Upper lobe of left lung (tissue), 6 donors: ENCODE measurements around the gene CIAPIN1. TPM values are rescaled to one million over a fixed set of nuclear protein-coding genes. Genes with fewer than 3 reads are reported as not detected.
A peak's percentile ranks its signal among the peaks of the same experiment; 100 is the strongest.

ENCODE experiments used
- ATAC-seq, 2 donors: fragments of 200-7000 bp; cut with Tn5 transposase; one replicate each; pipeline ENCODE4 v1.9.1; 2022; ENCODE audit warnings: mild to moderate bottlenecking in 2 of 2, moderate library complexity in 2 of 2; ENCODE audit not compliant: low FRiP score in 2 of 2
- DNase-seq, 2 donors: peaks; one replicate each; pipeline ENCODE4 v3.0.0-alpha.2; 2019 to 2020
- H3K27ac ChIP-seq, 4 donors: fragments of 200-600 bp; sonication (generic); one replicate each; pipeline ENCODE4 v1.5.1; 2016 to 2019
- H3K27me3 ChIP-seq, 4 donors: fragments of 200-600 bp; sonication (generic); one replicate each; pipeline ENCODE4 v1.5.1; 2017 to 2019
- H3K36me3 ChIP-seq, 4 donors: fragments of 200-600 bp; sonication (generic); one replicate each; pipeline ENCODE4 v1.5.1; 2016 to 2019
- H3K4me1 ChIP-seq, 4 donors: fragments of 200-600 bp; sonication (generic); one replicate each; pipeline ENCODE4 v1.5.1; 2018 to 2019
- H3K4me3 ChIP-seq, 4 donors: fragments of 200-600 bp; sonication (generic); one replicate each; pipeline ENCODE4 v1.5.1; 2017 to 2019; ENCODE audit warnings: mild to moderate bottlenecking in 2 of 4, moderate library complexity in 1 of 4
- H3K9me3 ChIP-seq, 4 donors: fragments of 200-600 bp; sonication (generic); one replicate each; pipeline ENCODE4 v1.5.1; 2018 to 2019
- CTCF ChIP-seq, 6 experiments: fragments of 450-650 bp in 4 of 6; fragments of 200-600 bp in 2 of 6; sonication (generic) in 2 of 6; IDR thresholded peaks; one replicate each; pipeline ENCODE4 v1.5.1; 2016 to 2019; ENCODE audit warnings: antibody characterized with exemption in 6 of 6
- EP300 ChIP-seq, 4 donors: sonication (generic); formaldehyde crosslinking; IDR thresholded peaks; one replicate each; pipeline ENCODE4 v1.5.1; 2017; ENCODE audit warnings: antibody characterized with exemption in 4 of 4, control low read depth in 2 of 4
- POLR2A ChIP-seq, 4 donors: fragments of 450-650 bp; IDR thresholded peaks; one replicate each; pipeline ENCODE4 v1.5.1; 2016 to 2017; ENCODE audit warnings: antibody characterized with exemption in 4 of 4, mild to moderate bottlenecking in 2 of 4
- POLR2AphosphoS5 ChIP-seq, 2 donors: sonication (generic); formaldehyde crosslinking; IDR thresholded peaks; one replicate each; pipeline ENCODE4 v1.5.1; 2017; ENCODE audit warnings: antibody characterized with exemption in 2 of 2
- WGBS, 2 donors: methylation state at CpG; one replicate each; pipeline ENCODE4 v1.1.5; 2017 to 2018; 5-methylcytosine and 5-hydroxymethylcytosine counted together
- total RNA-seq, 6 donors: library from RNA; depleted of rRNA in 4 of 6; stranded (reverse); fragments of >200 nt in 4 of 6; gene quantifications; one replicate each; pipeline versions ENCODE4 v1.1.0 to v1.2.1, GENCODE V29; 2016 to 2021
- donor health status: DM: no; HTN: no; CAD: no; lungs with moderate emphysema.
- donor health status: DM: no; HTN: yes; CAD: no; lungs with severe emphysema.

Gene CIAPIN1
- total RNA-seq, 6 donors from 2014 or later = 21.0 to 44.5 (median 36.5) TPM

- TF ChIP-seq CTCF (IDR thresholded peaks at IDR 0.05) = no peak
- no peak for TF ChIP-seq EP300 (IDR thresholded peaks at IDR 0.05)
- no peak for TF ChIP-seq POLR2AphosphoS5 (IDR thresholded peaks at IDR 0.05)
- no peak for TF ChIP-seq POLR2A (IDR thresholded peaks at IDR 0.05)
- H3K27ac ChIP-seq = no peak overlapping the region
- WGBS, 2 donors = 76 to 82% methylated on average over 7 of the region's 7 CpGs
- ATAC-seq = no peak
- no peaks in the 10 kb centered on the region for H3K9me3 ChIP-seq
- H3K36me3 ChIP-seq = no peaks in the 10 kb centered on the region
- DNase-seq = peak in 1 of 2 donors; percentile 36
- no peaks in the 10 kb centered on the region for H3K27me3 ChIP-seq
- peaks cover 31 to 50% (median 49%) of the 10 kb centered on the region in 4 donors for H3K4me1 ChIP-seq
- H3K4me3 ChIP-seq = no peak overlapping the region
Measured at GRCh38 chr16:57413733-57414132, 33.5 kb downstream of the CIAPIN1 start.

GRCh38 chr16:57413301-57413730, 33.9 kb downstream of the CIAPIN1 start:
- peaks cover 32 to 48% (median 46%) of the 10 kb centered on the region in 4 donors for H3K4me1 ChIP-seq
- H3K36me3 ChIP-seq = no peaks in the 10 kb centered on the region
- ATAC-seq (no peak), DNase-seq (peak in 1 of 2 donors; percentile 69)
- 83 to 100% methylated on average over 1 to 5 of the region's 5 CpGs for WGBS, 2 donors
- no peak overlapping the region for H3K4me3 ChIP-seq
- no peaks in the 10 kb centered on the region for H3K9me3 ChIP-seq
- TF ChIP-seq POLR2AphosphoS5 (IDR thresholded peaks at IDR 0.05) = no peak
- no peak for TF ChIP-seq EP300 (IDR thresholded peaks at IDR 0.05)
- no peak overlapping the region for H3K27ac ChIP-seq
- no peaks in the 10 kb centered on the region for H3K27me3 ChIP-seq

- H3K4me3 ChIP-seq = no peak overlapping the region
Measured at GRCh38 chr16:57412584-57412983, 34.6 kb downstream of the CIAPIN1 start.

GRCh38 chr16:57411362-57411976, 35.7 kb downstream of the CIAPIN1 start:
- no peak for TF ChIP-seq CTCF (IDR thresholded peaks at IDR 0.05)
- no peak for TF ChIP-seq EP300 (IDR thresholded peaks at IDR 0.05)
- TF ChIP-seq POLR2AphosphoS5 (IDR thresholded peaks at IDR 0.05) = no peak
- TF ChIP-seq POLR2A (IDR thresholded peaks at IDR 0.05) = no peak
- no peaks in the 10 kb centered on the region for H3K27me3 ChIP-seq
- H3K27ac ChIP-seq = no peak overlapping the region
- H3K4me1 ChIP-seq = peaks cover 21 to 34% (median 31%) of the 10 kb centered on the region in 4 donors
- DNase-seq = peak in 1 of 2 donors; percentile 61
- no peak for ATAC-seq
- H3K4me3 ChIP-seq = no peak overlapping the region
- no peaks in the 10 kb centered on the region for H3K36me3 ChIP-seq
- H3K9me3 ChIP-seq = no peaks in the 10 kb centered on the region
- 56 to 65% methylated on average over 4 to 11 of the region's 12 CpGs for WGBS, 2 donors

More at GRCh38 chr16:57412584-57412983, 34.6 kb downstream of the CIAPIN1 start:
- DNase-seq (peak in 1 of 2 donors; percentile 43), ATAC-seq (no peak)
- WGBS, 2 donors = 84 to 87% methylated on average over 2 to 9 of the region's 9 CpGs
- H3K27me3 ChIP-seq = no peaks in the 10 kb centered on the region
- no peaks in the 10 kb centered on the region for H3K36me3 ChIP-seq
- no peaks in the 10 kb centered on the region for H3K9me3 ChIP-seq
- no peak overlapping the region for H3K27ac ChIP-seq
- H3K4me1 ChIP-seq = peaks cover 32 to 45% (median 42%) of the 10 kb centered on the region in 4 donors
- TF ChIP-seq POLR2AphosphoS5 (IDR thresholded peaks at IDR 0.05) (no peak), EP300 (IDR thresholded peaks at IDR 0.05) (no peak), POLR2A (IDR thresholded peaks at IDR 0.05) (no peak), CTCF (IDR thresholded peaks at IDR 0.05) (no peak)

GRCh38 chr16:57409870-57410587, 37.2 kb downstream of the CIAPIN1 start:
- 72 to 80% methylated on average over 2 to 14 of the region's 14 CpGs for WGBS, 2 donors
- Histone ChIP-seq H3K27me3 (no peaks in the 10 kb centered on the region), H3K9me3 (no peaks in the 10 kb centered on the region), H3K36me3 (no peaks in the 10 kb centered on the region), H3K4me3 (no peak overlapping the region), H3K27ac (peak overlapping the region; percentile 55 to 82 (median 73)), H3K4me1 (peaks cover 19 to 24% (median 21%) of the 10 kb centered on the region in 4 donors)
- peak; percentile 24 to 66 for DNase-seq
- no peak for TF ChIP-seq CTCF (IDR thresholded peaks at IDR 0.05)
- TF ChIP-seq POLR2A (IDR thresholded peaks at IDR 0.05) = no peak
- no peak for ATAC-seq
